Mucosa of stomach (tissue), 1 donor: ENCODE results near the gene PAPSS1.
A peak's percentile ranks its signal among the peaks of the same experiment; 100 is the strongest.
"Not testable (repeated sequence)": the region's sequence is repeated elsewhere in the genome, so short reads cannot be mapped to it uniquely, and the experiment has no call there.

Source experiments
- H3K27me3 ChIP-seq: one replicate; pipeline ENCODE4 v1.7.0; 2013; ENCODE audit warnings: mild to moderate bottlenecking, low read length; ENCODE audit not compliant: control insufficient read depth, insufficient read depth
- H3K36me3 ChIP-seq: one replicate; pipeline ENCODE4 v1.7.0; 2013; ENCODE audit warnings: low read length; ENCODE audit not compliant: control insufficient read depth, insufficient read depth
- H3K4me1 ChIP-seq: one replicate; pipeline ENCODE4 v1.7.0; 2013; ENCODE audit warnings: mild to moderate bottlenecking, low read length; ENCODE audit not compliant: control insufficient read depth, insufficient read depth
- H3K4me3 ChIP-seq: one replicate; pipeline ENCODE4 v1.7.0; 2013; ENCODE audit warnings: low read length
- H3K9ac ChIP-seq: one replicate; pipeline ENCODE4 v1.7.0; 2013; ENCODE audit warnings: mild to moderate bottlenecking, low read length, moderate library complexity
- H3K9me3 ChIP-seq: one replicate; pipeline ENCODE4 v1.7.0; 2013; ENCODE audit warnings: mild to moderate bottlenecking, low read length, moderate library complexity; ENCODE audit not compliant: control insufficient read depth
- donor health status: Pancreatic carcinoma.

The PAPSS1 gene

DNA sequence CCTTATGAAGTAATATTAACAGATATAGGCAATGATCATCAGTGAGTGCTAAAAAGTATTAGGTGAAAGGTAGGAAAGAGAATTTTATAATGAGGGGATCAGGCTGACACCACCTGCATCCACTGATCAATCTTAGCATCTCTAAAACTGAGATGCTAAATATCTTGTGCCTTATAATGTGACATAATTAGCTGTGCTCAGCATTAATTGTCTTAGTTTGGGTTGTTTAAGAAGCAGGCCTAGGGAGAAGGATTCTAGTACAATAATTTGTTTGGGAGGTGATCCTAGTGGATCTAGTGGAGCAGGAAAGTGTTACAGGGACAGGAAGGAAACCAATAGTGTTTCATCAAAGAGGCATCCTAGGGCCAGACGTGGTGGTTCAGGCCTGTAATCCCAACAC is 22.2 kb upstream of the PAPSS1 start:
- Histone ChIP-seq H3K36me3 (no peaks in the 10 kb centered on the region), H3K27me3 (no peaks in the 10 kb centered on the region), H3K9me3 (no peaks in the 10 kb centered on the region), H3K4me1 (peaks cover 3% of the 10 kb centered on the region), H3K4me3 (no peak overlapping the region), H3K9ac (no peak overlapping the region)

DNA sequence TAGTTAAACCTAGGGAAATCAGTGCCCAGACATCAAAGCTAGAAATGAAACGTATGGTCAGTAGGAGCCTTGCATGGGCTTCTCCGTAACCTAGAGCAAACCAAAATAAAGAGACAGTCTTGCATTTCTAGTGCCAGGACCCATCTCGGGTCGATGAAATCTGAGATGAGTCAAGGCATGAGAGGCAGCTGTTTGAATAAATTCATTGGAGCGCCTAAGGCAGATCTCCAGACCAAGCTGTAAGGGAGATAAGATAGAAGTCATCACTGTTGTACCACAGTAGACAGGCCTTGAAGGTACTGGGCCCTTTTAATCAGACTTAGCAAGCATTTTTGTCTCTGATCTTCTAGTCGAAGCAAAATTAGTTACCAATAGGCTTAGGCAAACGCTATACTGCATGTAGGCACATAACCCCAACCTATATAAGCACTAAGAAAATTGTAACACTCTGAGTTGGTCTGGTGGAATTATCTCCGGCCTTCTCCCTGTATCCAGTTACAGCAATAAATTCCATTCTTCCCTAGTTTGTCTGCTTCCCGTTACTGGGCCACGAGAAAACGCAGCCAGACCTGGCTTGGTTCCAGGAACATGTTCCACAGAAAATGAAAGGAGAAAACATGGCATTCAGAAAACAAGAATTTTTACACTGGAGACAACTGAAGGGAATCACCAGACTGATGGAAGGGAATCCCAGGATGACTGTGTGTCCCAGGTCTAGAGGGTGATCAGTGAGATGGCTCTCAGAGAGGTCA is 21.1 kb upstream of the PAPSS1 start:
- no peaks in the 10 kb centered on the region for H3K9me3 ChIP-seq
- H3K4me1 ChIP-seq = peaks cover 10% of the 10 kb centered on the region
- H3K9ac ChIP-seq = no peak overlapping the region
- H3K36me3 ChIP-seq = no peaks in the 10 kb centered on the region
- H3K4me3 ChIP-seq = no peak overlapping the region
- H3K27me3 ChIP-seq = no peaks in the 10 kb centered on the region

DNA sequence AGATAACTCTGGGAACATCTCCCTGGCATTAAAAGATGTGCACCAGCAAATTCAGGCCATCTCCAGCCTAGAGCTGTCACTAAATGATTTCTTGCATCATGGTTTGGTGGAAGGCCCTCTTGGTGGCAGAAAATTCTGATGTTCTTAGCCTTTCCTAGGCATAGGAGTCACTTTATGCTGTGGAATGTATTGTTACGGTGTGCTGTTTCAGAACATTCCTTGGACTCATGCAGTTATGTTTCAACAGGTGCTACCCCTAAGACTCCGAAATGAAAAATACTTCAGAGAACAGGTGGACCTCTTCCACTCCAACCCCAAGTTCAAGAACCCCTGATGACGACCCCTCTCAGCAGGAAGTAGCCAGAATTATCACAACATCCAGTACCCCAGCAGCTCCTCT is 20.3 kb upstream of the PAPSS1 start:
- no peaks in the 10 kb centered on the region for H3K36me3 ChIP-seq
- no peak overlapping the region for H3K4me3 ChIP-seq
- peaks cover 10% of the 10 kb centered on the region for H3K4me1 ChIP-seq
- no peaks in the 10 kb centered on the region for H3K27me3 ChIP-seq
- no peak overlapping the region for H3K9ac ChIP-seq
- H3K9me3 ChIP-seq = no peaks in the 10 kb centered on the region

DNA sequence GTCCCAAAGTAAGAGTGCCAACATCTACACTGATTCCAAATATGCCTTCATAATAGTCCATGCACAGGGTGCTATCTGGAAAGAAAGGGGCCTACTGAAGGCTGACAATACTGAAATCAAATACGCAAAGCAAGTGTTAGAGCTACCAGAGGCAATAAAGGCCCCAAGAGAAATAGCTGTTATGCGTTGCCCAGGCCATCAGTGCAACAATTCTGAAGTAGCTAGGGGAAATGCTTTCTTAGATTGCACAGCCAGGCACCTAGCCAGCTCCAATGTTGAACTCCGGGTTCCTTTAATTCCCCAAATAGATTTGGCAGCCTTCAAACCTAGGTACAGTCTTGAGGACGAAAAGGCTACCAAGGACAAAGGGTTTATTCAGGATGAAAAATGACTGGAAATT is 17.4 kb upstream of the PAPSS1 start:
- H3K27me3 ChIP-seq = no peaks in the 10 kb centered on the region
- H3K4me1 ChIP-seq = peaks cover 10% of the 10 kb centered on the region

DNA sequence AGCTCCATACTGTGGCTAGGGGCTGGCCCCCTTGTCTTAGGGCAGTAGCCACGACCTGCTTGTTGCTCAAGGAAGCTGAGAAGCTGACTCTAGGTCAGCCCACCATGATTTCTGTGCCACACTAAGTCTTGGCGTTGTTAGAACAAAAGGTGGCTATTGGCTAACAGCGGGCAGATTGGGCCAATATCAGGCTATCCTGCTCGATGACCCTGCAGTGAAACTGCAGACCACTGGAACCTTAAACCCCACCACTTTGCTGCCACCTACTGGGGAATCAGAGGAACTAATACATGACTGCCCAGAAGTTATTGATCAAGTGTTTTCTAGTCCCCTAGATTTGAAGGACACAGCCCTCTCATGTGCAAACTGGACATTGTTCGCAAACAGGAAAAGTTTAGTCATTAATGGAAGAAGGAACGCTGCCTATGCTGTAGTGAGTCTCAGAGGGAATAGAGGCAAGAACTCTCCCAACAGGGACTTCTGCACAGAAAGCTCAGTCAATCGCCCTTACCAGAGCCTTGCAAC is 17.0 kb upstream of the PAPSS1 start:
- Histone ChIP-seq H3K9ac (peak overlapping the region; percentile 23), H3K4me3 (no peak overlapping the region), H3K36me3 (no peaks in the 10 kb centered on the region), H3K9me3 (no peaks in the 10 kb centered on the region), H3K4me1 (peaks cover 10% of the 10 kb centered on the region), H3K27me3 (no peaks in the 10 kb centered on the region)

More for the DNA sequence above, 17.4 kb upstream of the PAPSS1 start:
- Histone ChIP-seq H3K4me3 (no peak overlapping the region), H3K36me3 (no peaks in the 10 kb centered on the region), H3K9ac (no peak overlapping the region), H3K9me3 (no peaks in the 10 kb centered on the region)

DNA sequence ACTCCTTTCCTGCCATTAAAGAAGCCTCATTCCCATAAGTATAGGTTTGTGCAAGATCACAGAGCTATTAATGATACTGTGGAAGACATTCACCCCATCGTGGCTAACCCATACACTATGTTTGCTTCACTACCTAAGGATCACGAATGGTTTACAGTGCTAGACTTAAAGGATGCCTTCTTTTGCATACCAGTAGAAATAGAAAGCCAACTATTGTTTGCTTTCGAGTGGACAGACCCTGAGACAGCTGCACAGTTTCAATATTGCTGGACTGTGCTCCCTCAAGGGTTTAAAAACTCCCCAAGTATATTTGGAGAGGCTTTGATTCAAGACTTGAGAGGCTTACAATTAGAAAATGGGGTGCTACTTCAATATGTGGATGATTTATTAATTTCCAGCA is 16.0 kb upstream of the PAPSS1 start:
- Histone ChIP-seq H3K27me3 (no peaks in the 10 kb centered on the region), H3K4me1 (peaks cover 10% of the 10 kb centered on the region), H3K4me3 (no peak overlapping the region), H3K9me3 (no peaks in the 10 kb centered on the region), H3K9ac (no peak overlapping the region), H3K36me3 (no peaks in the 10 kb centered on the region)

DNA sequence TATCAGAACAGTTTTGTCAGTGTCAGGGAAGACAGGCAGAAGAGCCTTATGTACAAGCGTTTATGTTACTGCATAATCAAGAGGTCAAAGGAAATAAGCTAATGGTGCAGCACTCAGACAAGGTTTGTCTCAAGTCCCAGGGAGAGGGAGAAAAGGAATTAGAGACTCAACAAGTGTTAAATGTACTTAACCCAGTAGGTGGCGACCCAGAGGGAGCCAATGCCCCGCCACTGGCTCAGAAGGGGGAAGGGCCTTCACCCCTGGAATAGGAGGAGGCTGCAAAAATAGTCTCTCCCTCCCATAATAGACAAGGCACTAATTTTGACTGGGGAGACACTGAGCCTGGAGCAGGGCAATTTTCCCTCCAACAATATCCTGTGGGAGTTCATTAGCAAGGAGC is 14.1 kb upstream of the PAPSS1 start:
- H3K9ac ChIP-seq = no peak overlapping the region
- no peaks in the 10 kb centered on the region for H3K36me3 ChIP-seq
- no peaks in the 10 kb centered on the region for H3K9me3 ChIP-seq
- no peaks in the 10 kb centered on the region for H3K27me3 ChIP-seq
- H3K4me1 ChIP-seq = peaks cover 10% of the 10 kb centered on the region
- H3K4me3 ChIP-seq = no peak overlapping the region

DNA sequence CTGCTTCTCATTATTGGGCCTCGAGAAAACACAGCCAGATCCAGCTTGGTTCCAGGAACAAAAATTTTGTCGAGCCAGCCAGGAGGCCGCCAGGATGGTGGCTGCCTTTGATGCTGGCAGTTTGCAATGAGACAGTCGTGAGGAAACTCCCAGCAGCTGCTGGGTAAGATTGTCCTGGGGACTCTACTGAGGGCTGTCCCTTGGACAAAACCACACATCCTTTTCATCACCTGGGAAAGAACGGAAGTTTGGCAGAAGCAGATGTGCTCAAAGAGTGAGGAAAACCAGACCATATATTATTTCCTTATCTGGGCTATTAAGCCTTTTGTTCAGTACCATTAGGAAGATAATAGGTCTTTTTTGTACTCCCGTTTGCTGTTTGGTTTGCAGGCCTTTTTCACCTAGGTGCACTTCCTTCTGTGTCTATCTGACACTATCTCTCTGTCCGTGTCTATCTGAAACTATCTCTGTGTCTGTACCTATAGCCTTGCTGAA is 13.4 kb upstream of the PAPSS1 start:
- Histone ChIP-seq H3K36me3 (no peaks in the 10 kb centered on the region), H3K4me3 (no peak overlapping the region), H3K27me3 (no peaks in the 10 kb centered on the region), H3K9ac (no peak overlapping the region), H3K9me3 (no peaks in the 10 kb centered on the region), H3K4me1 (peaks cover 10% of the 10 kb centered on the region)

DNA sequence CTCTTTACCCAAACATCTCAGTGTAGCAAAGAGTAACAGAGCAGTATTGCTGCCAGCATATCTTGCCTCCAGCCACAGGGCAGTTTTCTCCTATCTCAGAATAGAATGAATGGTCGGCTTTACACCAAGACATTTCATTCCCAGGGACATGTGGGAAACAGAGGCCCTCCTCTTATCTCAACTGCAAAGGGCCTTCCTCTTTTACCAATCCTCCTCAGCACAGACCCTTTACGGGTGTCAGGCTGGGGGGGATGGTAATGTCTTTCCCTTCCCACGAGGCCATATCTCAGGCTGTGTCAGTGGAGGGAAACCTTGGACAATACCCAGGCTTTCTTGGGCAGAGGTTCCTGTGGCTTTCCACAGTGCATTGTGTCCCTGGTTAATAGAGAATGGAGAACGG is 9.0 kb upstream of the PAPSS1 start:
- not testable (repeated sequence) for H3K27me3 ChIP-seq, H3K9ac ChIP-seq, H3K4me1 ChIP-seq, H3K36me3 ChIP-seq, H3K4me3 ChIP-seq, H3K9me3 ChIP-seq

DNA sequence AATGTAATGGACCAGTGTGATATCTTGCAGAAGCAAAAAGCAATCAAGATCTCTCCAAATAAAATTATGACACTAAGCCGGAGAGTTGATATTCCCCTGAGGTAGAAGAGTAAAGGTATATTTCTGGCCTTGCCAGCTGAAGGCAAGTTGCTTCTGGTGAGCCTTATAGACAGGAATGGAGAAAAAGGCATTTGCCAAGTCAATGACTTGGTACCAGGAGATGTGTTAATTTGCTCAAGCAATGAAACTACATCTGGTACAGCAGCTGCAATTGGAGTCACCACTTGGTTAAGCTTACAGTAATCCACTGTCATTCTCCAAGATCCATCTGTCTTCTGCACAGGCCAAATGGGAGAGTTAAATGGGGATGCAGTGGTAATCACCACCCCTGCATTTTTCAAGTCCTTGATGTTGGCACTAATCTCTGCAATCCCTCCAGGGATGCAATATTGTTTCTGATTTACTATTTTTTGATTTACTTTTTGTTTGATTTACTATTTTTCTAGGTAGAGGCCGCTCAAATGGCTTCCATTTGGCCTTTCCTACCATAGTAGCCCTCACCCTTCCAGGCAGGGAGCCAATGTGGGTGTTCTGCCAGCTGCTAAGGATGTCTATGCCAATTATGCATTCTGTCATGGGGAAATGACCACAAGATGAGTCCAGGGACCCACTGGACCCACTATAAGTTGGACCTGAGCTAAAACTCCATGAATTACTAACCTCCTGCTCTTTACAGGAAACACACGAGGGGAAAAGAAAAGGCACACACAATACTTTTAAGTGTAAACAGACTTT is 6.3 kb upstream of the PAPSS1 start:
- not testable (repeated sequence) for H3K27me3 ChIP-seq, H3K4me3 ChIP-seq, H3K36me3 ChIP-seq, H3K9ac ChIP-seq, H3K4me1 ChIP-seq, H3K9me3 ChIP-seq

DNA sequence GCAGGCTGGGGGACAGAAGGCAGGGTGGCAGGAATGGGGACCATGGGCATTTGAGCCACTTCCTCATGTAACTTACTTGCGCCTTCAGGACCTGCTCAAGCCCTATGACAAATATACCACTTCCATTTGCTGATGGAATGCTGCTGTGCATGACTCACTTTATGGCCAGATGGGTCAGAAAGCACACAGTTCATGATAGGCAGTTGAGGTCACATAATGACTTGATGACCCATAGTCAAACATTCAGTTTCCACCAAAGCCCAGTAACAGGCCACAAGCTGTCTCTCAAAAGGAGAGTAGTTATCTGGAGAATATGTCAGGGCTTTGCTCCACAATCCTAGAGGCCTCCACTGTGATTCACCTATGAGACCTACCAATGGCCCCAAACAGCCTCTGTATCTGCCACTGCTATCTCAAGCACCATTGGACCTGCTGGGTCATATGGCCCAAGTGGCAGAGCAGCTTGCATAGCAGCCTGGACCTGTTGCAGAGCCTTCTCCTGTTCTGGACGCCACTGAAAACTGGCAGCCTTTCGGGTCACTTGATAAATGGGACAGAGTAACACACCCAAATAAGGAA is 5.3 kb upstream of the PAPSS1 start:
- H3K4me3 ChIP-seq = no peak overlapping the region
- H3K9me3 ChIP-seq = no peaks in the 10 kb centered on the region
- no peaks in the 10 kb centered on the region for H3K27me3 ChIP-seq
- peaks cover 3% of the 10 kb centered on the region for H3K4me1 ChIP-seq
- H3K36me3 ChIP-seq = no peaks in the 10 kb centered on the region
- H3K9ac ChIP-seq = no peak overlapping the region

DNA sequence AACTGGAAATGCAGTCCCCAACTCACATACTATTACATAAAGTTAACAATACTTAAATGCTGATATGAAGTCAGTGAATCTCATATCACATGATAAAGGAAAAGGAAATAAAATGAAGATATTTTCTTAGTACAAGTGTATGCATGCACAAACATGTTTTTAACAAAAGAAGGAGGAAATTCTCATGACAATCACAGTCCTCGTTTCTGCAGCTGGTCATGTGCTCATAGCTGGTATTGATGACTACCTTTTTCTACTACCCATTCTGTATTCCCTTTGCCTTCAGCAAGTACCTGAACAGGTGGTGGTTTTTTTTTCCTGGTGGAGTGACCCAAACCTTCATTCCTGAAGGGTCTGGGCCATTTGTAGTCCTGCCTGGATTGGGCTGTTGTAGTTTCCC is 3.3 kb upstream of the PAPSS1 start:
- not testable (repeated sequence) for H3K4me1 ChIP-seq, H3K36me3 ChIP-seq, H3K27me3 ChIP-seq, H3K9me3 ChIP-seq, H3K4me3 ChIP-seq, H3K9ac ChIP-seq
